ENCODE results near the gene TRNAU1AP.
"Not testable (repeated sequence)": the region's sequence is repeated elsewhere in the genome, so short reads cannot be mapped to it uniquely, and the experiment has no call there.

DNA sequence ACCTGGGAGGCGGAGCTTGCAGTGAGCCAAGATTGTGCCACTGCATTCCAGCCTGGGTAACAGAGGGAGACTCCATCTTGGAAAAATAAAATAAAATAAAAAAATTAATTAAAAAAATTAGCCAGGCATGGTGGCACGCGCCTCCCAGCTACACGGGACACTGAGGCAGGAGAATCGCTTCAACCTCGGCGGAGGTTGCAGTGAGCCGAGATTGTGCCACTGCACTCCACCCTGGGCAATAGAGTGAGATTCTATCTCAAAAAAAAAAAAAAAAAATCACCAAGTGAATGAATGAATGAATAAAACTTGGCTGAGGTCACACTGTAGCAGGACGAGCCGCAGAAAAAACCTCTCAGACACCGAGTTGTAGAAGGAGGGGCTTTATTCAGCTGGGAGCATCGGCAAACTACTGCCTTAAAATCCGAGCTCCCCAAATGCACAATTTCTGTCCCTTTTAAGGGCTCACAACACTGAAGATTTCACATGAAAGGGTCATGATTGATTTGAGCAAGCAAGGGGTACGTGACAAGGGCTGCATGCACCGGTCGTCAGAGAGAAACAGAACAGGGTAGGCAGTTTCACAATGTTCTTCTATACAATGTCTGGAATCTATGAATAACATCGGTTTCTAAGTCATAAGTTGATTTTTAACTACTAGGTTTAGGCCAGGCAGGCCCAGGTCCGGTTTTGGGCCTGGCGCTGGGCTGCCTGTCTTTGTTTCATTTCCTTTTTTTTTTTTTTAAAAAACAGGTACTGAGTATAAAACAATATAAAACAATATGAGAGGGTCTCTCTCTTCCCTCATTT is 33.9 kb downstream of the TRNAU1AP start:
- TF ChIP-seq, protein P1, sequence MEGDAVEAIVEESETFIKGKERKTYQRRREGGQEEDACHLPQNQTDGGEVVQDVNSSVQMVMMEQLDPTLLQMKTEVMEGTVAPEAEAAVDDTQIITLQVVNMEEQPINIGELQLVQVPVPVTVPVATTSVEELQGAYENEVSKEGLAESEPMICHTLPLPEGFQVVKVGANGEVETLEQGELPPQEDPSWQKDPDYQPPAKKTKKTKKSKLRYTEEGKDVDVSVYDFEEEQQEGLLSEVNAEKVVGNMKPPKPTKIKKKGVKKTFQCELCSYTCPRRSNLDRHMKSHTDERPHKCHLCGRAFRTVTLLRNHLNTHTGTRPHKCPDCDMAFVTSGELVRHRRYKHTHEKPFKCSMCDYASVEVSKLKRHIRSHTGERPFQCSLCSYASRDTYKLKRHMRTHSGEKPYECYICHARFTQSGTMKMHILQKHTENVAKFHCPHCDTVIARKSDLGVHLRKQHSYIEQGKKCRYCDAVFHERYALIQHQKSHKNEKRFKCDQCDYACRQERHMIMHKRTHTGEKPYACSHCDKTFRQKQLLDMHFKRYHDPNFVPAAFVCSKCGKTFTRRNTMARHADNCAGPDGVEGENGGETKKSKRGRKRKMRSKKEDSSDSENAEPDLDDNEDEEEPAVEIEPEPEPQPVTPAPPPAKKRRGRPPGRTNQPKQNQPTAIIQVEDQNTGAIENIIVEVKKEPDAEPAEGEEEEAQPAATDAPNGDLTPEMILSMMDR (IDR thresholded peaks at IDR 0.05; ENCODE audit: poor library complexity), result not testable (repeated sequence)
- not testable (repeated sequence) for TF ChIP-seq EZH2 (IDR thresholded peaks at IDR 0.05; ENCODE audit: borderline replicate concordance)

Measured in hepatocyte (in vitro differentiated cells).